HCT116 (cell line): ENCODE measurements around the gene PTPN20.

Source experiments
- CTCF ChIP-seq, 3 experiments: fragments of 200-600 bp in 1 of 3; sonication (generic) in 1 of 3; IDR thresholded peaks in 2 of 3; conservative IDR thresholded peaks in 1 of 3; 2 replicates each; pipeline ENCODE4 v1.5.1; 2012 to 2017; ENCODE audit warnings: low read depth in 2 of 3, low read length in 2 of 3, antibody characterized with exemption in 1 of 3, borderline replicate concordance in 1 of 3, control low read depth in 1 of 3, mild to moderate bottlenecking in 1 of 3, mixed read lengths in 1 of 3, mixed run types in 1 of 3, moderate library complexity in 1 of 3; ENCODE audit not compliant: insufficient read depth in 1 of 3
- EZH2 ChIP-seq: fragments of 200-600 bp; sonication (generic); IDR thresholded peaks from 2 replicates; pipeline ENCODE4 v1.6.1; 2017; ENCODE audit warnings: antibody characterized with exemption, mixed run types
- FOSL1 ChIP-seq: IDR thresholded peaks from 2 replicates; pipeline ENCODE4 v1.6.1; 2012; ENCODE audit warnings: low read depth
- POLR2A ChIP-seq: IDR thresholded peaks from 2 replicates; pipeline ENCODE4 v1.7.0; 2011; ENCODE audit warnings: borderline replicate concordance; ENCODE audit not compliant: insufficient read depth, insufficient read length; ENCODE audit errors: extremely low read depth
- REST ChIP-seq: IDR thresholded peaks from 2 replicates; pipeline ENCODE4 v1.6.1; 2012; ENCODE audit warnings: low read depth
- ZFX ChIP-seq: fragments of 450-650 bp; IDR thresholded peaks from 2 replicates; pipeline ENCODE4 v1.6.1; 2017

- TF ChIP-seq ZFX: no peak
- TF ChIP-seq REST: no peak
- TF ChIP-seq EZH2: no peak
- peak; percentile 75 to 94 (median 94); a peak in 5 of 6 replicates for TF ChIP-seq CTCF (IDR thresholded peaks at IDR 0.05 in 2 of 3, conservative IDR thresholded peaks at IDR 0.05 in 1 of 3; ENCODE audit: borderline replicate concordance in 1 of 3, insufficient read depth in 1 of 3, low read depth in 2 of 3, low read length in 2 of 3)
- TF ChIP-seq POLR2A: no peak
- no peak for TF ChIP-seq FOSL1
These were observed 113.4 kb downstream of the PTPN20 start for GRCh38 chr10:47024399-47025252.
